ENCODE results near the gene C22orf23.

C22orf23 gene

GRCh38 chr22:37924386-37925065, 28.9 kb downstream of the C22orf23 start:
- DNase-seq, result no peak

GRCh38 chr22:37923927-37924326, 29.5 kb downstream of the C22orf23 start:
- no peak for DNase-seq

- no peak for DNase-seq
Observed at GRCh38 chr22:37922191-37922590, 31.2 kb downstream of the C22orf23 start.

GRCh38 chr22:37920126-37920525, 33.3 kb downstream of the C22orf23 start:
- no peak for DNase-seq

GRCh38 chr22:37918580-37919270, 34.7 kb downstream of the C22orf23 start:
- no peak for DNase-seq

GRCh38 chr22:37917874-37918548, 35.4 kb downstream of the C22orf23 start:
- no peak for DNase-seq

- no peak for DNase-seq
Observed at GRCh38 chr22:37916311-37916710, 37.1 kb downstream of the C22orf23 start.

GRCh38 chr22:37913233-37913721, 40.1 kb downstream of the C22orf23 start:
- no peak for DNase-seq

GRCh38 chr22:37912171-37912570, 41.2 kb downstream of the C22orf23 start:
- DNase-seq, result no peak

GRCh38 chr22:37911697-37912096, 41.7 kb downstream of the C22orf23 start:
- DNase-seq, result no peak

GRCh38 chr22:37910890-37911672, 42.3 kb downstream of the C22orf23 start:
- no peak for DNase-seq

- DNase-seq, result no peak
Observed at GRCh38 chr22:37909766-37910165, 43.6 kb downstream of the C22orf23 start.

GRCh38 chr22:37907036-37907954, 46.1 kb downstream of the C22orf23 start:
- DNase-seq, result no peak

GRCh38 chr22:37906364-37907008, 46.9 kb downstream of the C22orf23 start:
- peak; percentile 40 for DNase-seq

- DNase-seq, result peak; percentile 60
Observed at GRCh38 chr22:37905534-37906363, 47.7 kb downstream of the C22orf23 start, which contains the start of gene MICALL1. Gene MICALL1 (plus strand): TSS chr22:37906297. CDS start chr22:37906423, 126 bp downstream.

- DNase-seq, result no peak
Observed at GRCh38 chr22:37904572-37905533, 48.5 kb downstream of the C22orf23 start.

- no peak for DNase-seq
Observed at GRCh38 chr22:37898441-37899181, 54.8 kb downstream of the C22orf23 start.

- no peak for DNase-seq
Observed at GRCh38 chr22:37897807-37898206, 55.6 kb downstream of the C22orf23 start.
